T-helper 9 cell (primary cell): ENCODE measurements around the gene RBBP5.
A peak's percentile ranks its signal among the peaks of the same experiment; 100 is the strongest.

Experiments
- DNase-seq: peaks from one replicate; pipeline ENCODE4 v3.0.0-alpha.2; 2020

RBBP5 gene

GRCh38 chr1:205073511-205073910 is 48.3 kb downstream of the RBBP5 start:
- no peak for DNase-seq

DNA sequence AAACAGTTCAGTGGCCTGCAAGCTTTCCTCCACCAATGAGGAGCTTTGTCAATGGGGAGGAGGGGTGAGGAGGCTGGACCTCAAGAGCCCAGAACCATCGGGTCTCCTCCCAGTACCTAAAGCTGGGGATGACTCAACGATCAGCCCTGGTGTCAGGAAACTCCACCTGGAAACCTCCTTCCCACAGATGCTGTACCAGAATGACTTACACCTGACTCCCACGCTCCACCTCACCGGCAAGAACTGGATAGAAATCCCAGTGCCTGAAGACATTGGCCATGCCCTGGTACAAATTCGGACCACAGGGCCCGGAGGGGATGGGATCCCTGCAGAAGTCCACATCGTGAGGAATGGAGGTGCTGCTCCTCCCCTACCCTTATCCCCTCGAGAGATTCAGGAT is 48.9 kb downstream of the RBBP5 start:
- DNase-seq: no peak

- no peak for DNase-seq
Measured at GRCh38 chr1:205072286-205072685, 49.5 kb downstream of the RBBP5 start.

DNA sequence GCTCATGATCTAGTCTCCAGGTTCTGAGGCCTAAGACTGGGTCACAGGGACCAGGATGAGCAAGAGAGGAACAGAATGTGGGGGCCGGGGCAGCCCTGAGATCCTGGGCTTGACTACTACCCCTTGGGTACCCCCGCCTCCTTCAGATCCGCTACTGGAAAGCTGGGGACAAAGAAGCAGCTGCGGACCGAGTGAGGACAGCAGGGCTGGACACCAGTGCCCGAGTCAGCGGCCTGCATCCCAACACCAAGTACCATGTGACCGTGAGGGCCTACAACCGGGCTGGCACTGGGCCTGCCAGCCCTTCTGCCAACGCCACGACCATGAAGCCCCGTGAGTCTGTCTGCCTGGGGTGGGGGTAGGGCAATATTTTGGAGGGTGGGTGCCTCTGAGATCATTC is 50.0 kb downstream of the RBBP5 start:
- no peak for DNase-seq

GRCh38 chr1:205071028-205071409 is 50.8 kb downstream of the RBBP5 start:
- DNase-seq: no peak

DNA sequence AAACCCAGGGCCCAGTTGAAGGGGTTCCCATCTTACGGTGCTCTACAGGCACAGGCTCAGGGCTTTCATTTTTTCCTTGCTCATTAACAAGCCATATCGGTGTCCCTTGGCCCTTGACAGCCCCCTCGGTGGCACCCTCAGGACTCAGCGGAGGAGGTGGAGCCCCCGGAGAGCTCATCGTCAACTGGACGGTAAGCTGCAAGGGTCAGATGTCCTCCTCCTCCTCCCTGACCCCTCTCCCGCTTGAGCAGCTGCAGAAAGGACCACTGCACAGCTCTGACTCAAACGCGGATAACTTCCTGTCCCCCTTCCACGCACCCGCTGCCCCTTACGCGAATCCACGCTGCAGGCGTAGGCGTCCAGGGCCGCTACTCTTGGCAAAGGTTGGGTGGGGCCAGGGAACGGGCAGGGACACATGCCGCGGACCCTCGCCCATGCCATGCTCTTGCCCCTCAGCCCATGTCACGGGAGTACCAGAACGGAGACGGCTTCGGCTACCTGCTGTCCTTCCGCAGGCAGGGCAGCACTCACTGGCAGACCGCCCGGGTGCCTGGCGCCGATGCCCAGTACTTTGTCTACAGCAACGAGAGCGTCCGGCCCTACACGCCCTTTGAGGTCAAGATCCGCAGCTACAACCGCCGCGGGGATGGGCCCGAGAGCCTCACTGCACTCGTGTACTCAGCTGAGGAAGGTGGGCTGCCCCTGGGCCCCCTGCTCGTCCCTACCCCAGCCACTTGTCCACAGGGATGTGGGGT is 52.2 kb downstream of the RBBP5 start:
- DNase-seq: no peak

GRCh38 chr1:205068457-205069040 is 53.2 kb downstream of the RBBP5 start:
- DNase-seq: no peak

DNA sequence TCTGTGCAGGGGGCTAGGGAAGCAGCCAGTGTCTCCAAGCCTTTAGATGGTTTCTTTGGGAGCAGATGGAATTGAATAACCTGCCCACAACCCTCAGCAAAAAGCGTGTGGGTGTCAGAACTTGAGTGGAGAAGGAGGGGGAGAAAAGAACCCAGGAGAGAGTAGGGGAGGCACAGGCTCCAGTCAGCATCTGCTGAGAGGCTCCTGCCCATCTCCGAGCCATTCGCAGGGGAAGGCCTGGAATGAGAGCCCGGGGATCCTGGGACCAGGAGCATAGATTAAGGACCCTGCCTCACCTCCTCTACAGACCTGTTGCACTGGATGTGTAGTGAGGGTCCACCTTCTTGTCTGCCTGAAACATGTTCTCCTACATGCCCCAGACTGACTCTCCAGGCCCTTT is 53.8 kb downstream of the RBBP5 start:
- no peak for DNase-seq

GRCh38 chr1:205067031-205067430 is 54.7 kb downstream of the RBBP5 start:
- no peak for DNase-seq

- no peak for DNase-seq
Measured at GRCh38 chr1:205066141-205066818, 55.5 kb downstream of the RBBP5 start.

DNA sequence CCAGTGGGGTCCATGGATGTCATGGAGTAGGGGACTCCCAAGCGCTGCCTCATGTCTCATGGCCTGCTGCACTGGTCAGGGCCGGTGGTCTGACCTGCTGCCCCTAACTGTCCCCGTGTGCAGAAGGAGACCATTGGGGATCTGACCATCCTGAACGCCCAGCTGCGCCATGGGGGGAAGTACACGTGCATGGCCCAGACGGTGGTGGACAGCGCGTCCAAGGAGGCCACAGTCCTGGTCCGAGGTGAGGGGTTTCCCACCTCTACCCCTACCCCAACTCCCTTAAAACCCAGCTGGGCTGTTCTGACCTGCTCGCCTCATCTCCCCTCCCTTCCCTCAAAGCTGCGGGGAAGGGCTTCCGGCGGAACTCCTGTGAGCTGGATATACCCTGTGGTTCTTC is 56.1 kb downstream of the RBBP5 start:
- no peak for DNase-seq

DNA sequence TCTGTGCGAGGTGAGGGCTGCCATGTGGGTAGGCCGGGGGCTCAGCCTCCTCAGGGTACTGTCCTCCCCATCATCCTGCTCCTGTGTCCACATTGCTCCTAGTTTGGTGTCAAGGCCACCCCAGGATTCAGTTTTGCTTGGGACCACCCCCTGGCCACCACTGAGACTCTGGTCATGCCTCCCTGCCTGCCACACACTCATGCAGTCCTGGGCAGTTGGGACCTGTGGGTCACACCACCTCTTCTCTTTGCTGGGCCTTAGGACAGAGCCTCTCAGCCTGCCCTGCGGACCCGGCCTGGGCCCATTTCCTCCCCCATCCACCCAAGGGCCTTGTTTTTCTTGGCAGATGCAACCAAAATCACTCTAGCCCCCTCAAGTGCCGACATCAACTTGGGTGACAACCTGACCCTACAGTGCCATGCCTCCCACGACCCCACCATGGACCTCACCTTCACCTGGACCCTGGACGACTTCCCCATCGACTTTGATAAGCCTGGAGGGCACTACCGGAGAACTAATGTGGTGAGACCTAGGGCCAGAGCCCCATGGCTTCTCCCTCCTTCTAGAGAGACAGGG is 56.9 kb downstream of the RBBP5 start:
- DNase-seq: no peak

DNA sequence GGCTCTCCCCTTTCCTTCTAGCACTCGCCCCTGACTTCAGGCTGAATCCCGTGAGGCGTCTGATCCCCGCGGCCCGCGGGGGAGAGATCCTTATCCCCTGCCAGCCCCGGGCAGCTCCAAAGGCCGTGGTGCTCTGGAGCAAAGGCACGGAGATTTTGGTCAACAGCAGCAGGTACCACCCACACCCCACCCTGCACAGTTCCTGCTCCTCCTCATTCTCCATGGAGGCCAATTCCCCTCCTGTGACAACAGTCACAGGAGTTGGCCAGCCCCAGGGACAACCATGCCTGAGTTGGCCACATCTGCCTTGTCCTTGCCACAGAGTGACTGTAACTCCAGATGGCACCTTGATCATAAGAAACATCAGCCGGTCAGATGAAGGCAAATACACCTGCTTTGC is 57.5 kb downstream of the RBBP5 start:
- DNase-seq: no peak

DNA sequence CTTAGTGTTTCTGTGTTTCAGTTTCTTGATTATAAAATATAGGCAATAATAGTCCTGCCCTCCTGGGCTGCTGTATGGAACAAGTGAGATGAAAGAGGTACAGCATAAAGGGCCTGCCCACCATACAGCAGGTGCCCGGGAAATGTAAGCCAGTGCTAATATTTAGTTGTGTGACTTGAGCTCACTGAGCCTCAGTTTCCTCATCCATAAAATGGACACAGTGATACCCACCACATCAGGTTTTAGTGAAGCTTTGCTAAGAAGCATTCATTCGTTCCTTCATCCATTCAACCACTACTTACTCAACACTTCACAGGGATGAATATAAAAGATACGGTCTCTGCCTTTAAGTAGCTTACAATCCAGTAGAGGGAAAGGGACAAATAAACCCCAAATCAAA is 58.9 kb downstream of the RBBP5 start:
- no peak for DNase-seq

DNA sequence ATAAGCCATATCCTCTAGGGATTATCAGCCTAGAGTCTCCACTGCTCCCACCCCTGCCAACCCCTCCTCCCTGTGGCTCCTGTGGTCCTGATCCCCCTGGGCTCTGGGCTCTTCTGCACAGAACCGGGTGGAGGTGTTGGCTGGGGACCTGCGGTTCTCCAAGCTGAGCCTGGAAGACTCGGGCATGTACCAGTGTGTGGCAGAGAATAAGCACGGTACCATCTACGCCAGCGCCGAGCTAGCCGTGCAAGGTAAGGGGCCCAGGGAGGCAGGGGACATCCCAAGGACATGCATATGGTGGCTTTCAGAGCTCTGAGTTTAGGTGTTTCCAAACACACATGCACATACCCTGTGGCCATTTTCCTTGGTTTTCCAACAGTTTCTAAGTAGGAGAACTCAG is 59.5 kb downstream of the RBBP5 start:
- no peak for DNase-seq

DNA sequence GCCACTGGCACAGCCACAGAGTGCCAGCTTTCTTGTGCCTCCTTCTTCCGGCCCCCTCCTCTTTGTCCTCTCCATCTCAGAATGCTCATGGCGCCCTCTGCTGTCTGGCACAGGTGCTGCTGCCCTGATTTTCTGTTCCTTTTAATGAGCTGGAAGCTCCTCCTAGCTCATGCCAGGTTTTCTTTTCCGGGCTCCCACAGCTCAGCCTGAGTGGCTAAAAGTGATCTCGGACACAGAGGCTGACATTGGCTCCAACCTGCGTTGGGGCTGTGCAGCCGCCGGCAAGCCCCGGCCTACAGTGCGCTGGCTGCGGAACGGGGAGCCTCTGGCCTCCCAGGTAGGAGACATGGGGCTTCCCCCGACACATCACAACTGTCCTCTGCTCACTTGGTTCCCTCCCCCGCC is 60.1 kb downstream of the RBBP5 start:
- peak; percentile 62 for DNase-seq

DNA sequence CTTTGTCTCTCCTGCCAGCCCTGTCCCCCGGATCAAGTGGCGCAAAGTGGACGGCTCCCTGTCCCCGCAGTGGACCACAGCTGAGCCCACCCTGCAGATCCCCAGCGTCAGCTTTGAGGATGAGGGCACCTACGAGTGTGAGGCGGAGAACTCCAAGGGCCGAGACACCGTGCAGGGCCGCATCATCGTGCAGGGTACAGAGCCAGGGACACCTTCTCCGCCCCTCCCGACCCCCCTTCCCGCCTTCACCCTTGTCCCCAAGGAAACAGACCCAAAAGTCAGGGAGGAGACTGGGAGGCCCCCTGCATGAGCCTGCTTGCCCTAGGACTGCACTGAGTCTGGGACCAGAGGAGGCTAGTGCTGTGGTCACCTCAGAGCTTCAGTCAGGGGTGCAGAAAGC is 60.6 kb downstream of the RBBP5 start:
- DNase-seq: no peak

DNA sequence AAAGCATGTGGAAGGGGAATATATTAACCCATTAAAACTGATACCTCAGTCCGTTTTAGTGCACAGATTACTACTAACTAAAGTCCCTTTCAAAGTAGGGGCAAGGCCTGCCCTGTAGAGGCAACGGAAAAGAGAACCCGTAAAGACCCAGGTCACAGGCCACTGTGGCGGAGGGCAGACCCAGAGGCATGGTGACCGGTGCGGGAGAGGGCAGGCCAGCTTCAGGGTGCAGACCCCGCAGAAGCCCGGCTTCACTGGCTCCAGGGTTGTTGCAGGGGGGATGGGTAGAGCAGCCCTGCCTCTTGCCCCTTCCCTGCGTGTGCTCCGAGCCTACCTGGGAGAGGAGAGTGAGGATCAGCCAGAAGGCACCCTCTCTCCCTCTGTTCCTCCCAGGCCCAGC is 61.0 kb downstream of the RBBP5 start:
- no peak for DNase-seq

- DNase-seq: no peak
Measured at GRCh38 chr1:205059660-205060059, 62.1 kb downstream of the RBBP5 start.

- no peak for DNase-seq
Measured at GRCh38 chr1:205058853-205059252, 62.9 kb downstream of the RBBP5 start.

DNA sequence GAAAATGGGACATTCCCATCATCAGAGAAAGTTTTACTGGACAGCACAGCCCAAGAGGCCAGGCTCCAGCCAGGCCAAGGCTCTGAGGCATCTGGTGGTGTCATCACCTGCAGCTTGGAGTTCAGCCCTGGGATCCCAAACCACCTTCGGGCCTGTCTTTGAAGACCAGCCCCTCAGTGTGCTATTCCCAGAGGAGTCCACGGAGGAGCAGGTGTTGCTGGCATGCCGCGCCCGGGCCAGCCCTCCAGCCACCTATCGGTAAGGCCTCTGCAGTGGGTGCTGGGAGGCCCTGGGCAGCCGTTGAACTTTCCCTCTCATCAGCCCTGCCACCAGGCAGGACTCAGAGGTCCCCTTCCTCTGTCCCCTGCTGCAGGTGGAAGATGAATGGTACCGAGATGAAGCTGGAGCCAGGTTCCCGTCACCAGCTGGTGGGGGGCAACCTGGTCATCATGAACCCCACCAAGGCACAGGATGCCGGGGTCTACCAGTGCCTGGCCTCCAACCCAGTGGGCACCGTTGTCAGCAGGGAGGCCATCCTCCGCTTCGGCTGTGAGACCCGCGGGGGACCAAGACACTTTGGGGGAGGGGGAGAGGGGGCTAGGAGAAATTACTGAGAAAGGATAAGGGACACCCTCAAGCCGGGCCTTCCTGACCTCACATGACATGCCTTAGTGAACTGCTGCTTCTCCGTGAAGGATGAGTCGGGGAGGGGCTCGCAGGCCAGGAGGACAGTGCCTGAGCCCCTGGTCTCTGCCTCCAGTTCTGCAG is 63.8 kb downstream of the RBBP5 start:
- DNase-seq: no peak

DNA sequence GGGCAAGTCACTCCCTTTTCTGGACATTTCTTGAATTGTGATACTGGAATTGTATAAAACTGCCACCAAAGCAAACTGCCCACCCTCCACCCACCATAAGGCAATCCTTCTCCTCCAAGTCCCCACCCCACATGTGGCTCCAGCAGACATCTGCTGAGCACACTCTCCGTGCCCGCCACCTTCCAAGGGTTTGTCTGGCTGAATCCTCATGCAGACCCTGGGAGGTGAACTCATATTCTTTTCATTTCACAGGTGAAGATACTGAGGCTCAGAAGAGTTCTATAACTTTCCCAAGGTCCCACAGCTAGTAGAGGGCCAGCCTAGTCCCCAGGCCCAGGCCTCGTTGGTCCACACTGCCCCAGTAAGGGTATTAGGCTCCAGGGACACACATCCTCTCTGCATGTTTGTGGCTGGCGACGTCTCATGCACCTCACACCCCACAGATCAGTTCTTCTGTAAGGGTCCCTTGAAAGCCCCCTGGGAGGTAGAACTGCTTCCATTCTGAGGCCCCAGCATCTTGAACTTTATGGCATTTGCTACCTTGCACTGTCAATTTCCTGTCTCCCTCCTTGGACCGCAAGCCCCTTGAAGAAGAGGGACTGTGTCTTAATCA is 64.7 kb downstream of the RBBP5 start:
- no peak for DNase-seq

GRCh38 chr1:205056188-205056611 is 65.6 kb downstream of the RBBP5 start:
- no peak for DNase-seq
